Skeletal muscle satellite cell (primary cell): ENCODE measurements around the gene CIT.

Experiments used
- H3K27me3 ChIP-seq: 2 replicates; pipeline ENCODE4 v1.7.0; 2013; ENCODE audit warnings: low read length; ENCODE audit not compliant: control insufficient read depth, insufficient read depth
- H3K36me3 ChIP-seq: 2 replicates; pipeline ENCODE4 v1.7.0; 2013; ENCODE audit warnings: mild to moderate bottlenecking, control low read depth, low read length; ENCODE audit not compliant: insufficient read depth
- H3K4me1 ChIP-seq: 2 replicates; pipeline ENCODE4 v1.7.0; 2013; ENCODE audit warnings: low read length; ENCODE audit not compliant: control insufficient read depth, insufficient read depth
- H3K4me2 ChIP-seq: 2 replicates; pipeline ENCODE4 v1.7.0; 2013; ENCODE audit warnings: mild to moderate bottlenecking, low read length
- H3K4me3 ChIP-seq: 2 replicates; pipeline ENCODE4 v1.7.0; 2013; ENCODE audit warnings: low read length
- H3K9ac ChIP-seq: 2 replicates; pipeline ENCODE4 v1.7.0; 2013; ENCODE audit warnings: mild to moderate bottlenecking, low read depth, low read length, moderate library complexity
- H3K9me3 ChIP-seq: replicated peaks from 2 replicates; pipeline ENCODE4 v1.7.0; 2013; ENCODE audit warnings: mild to moderate bottlenecking, control low read depth, low read length

Gene CIT

DNA sequence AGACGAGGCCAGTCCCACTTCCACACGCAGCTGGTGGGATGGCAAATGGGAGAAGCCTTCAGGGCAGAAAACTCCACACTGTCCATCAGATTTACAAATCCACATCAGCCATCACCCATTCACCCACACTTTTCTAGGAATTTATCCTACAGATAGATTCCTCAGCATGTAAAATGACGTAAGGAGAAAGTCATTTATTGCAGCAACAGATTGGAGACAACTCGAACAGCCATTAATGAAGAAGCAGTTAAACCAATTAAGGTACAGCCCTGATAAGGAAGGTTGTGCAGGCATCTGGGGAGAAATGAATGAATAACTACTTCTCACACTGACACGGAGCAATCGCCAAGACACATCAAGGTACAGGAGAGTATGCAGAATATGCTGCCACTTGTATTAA, 183.0 kb downstream of the CIT start:
- H3K9ac ChIP-seq, result no peak overlapping the region
- H3K9me3 ChIP-seq, result no peaks in the 10 kb centered on the region
- H3K4me1 ChIP-seq, result peaks cover 20% of the 10 kb centered on the region
- H3K36me3 ChIP-seq, result peaks cover 10% of the 10 kb centered on the region
- H3K27me3 ChIP-seq, result no peaks in the 10 kb centered on the region
- H3K4me2 ChIP-seq, result no peak overlapping the region
- H3K4me3 ChIP-seq, result no peak overlapping the region

DNA sequence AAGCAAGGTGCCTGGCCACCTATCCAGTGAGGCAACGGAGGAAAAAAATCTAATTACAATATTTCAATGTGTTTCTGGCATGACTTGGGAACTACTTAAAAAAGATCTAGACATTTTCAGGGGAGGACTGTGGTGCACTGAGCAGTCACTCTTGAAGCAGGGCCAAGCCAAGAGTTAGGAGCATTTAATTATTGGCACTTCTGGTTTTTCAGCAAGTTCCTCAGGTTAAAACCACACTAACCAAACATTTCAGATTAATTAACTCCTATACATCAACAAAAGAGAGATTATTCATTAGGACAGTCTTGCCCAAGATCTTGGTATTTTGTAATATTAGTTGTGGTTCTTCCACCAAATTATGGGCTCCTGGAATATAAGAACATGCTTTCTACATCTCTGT, 183.6 kb downstream of the CIT start:
- H3K4me2 ChIP-seq, result peak overlapping the region; percentile 57
- H3K36me3 ChIP-seq, result peaks cover 11% of the 10 kb centered on the region
- H3K4me1 ChIP-seq, result peaks cover 20% of the 10 kb centered on the region

DNA sequence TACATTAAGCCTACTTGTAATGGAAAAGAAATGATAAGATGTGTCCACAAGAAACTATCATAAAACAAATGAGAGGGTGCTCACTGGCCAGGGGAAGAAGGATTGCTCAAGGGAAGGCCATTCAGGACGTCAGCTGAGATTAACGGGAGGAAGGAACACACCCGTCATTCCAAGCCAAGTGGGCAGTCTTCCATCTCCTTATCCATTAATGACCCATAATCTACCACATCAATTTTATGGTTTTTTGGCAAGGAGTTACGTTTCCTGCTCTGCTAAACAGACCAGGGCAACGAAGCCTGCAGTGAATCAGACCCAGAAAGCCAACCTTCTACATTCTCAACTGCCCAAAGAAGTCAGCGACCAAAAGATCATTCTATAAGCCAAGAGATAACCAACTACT, 184.1 kb downstream of the CIT start:
- peak overlapping the region; percentile 57 for H3K4me2 ChIP-seq
- peaks cover 20% of the 10 kb centered on the region for H3K4me1 ChIP-seq
- peaks cover 13% of the 10 kb centered on the region for H3K36me3 ChIP-seq
- H3K9me3 ChIP-seq, result no peaks in the 10 kb centered on the region
- H3K4me3 ChIP-seq, result no peak overlapping the region
- no peak overlapping the region for H3K9ac ChIP-seq
- H3K27me3 ChIP-seq, result no peaks in the 10 kb centered on the region

More for the DNA sequence above, 183.6 kb downstream of the CIT start:
- Histone ChIP-seq H3K9ac (no peak overlapping the region), H3K9me3 (no peaks in the 10 kb centered on the region), H3K27me3 (no peaks in the 10 kb centered on the region), H3K4me3 (no peak overlapping the region)

DNA sequence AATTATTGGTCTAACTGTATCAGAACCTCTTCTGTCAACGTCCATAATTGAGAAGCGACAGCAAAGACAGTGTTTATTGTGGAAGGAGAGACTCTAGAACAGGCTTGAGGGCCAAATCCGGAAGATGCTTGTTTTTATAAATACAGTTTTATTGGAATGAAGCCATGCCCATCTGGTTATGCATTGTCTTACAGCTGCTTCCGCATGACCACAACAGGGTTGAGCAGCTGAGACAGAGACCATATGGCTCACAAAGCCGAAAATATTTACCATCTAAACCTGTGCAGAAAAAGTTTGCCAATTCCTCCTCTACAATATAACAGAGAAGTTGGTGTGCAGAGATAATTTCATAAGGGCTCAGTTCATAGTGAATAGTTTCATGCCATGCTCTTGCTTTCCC, 184.7 kb downstream of the CIT start:
- Histone ChIP-seq H3K9me3 (no peaks in the 10 kb centered on the region), H3K36me3 (peaks cover 8% of the 10 kb centered on the region), H3K4me1 (peaks cover 20% of the 10 kb centered on the region), H3K27me3 (no peaks in the 10 kb centered on the region), H3K9ac (no peak overlapping the region), H3K4me3 (no peak overlapping the region), H3K4me2 (peak overlapping the region; percentile 57)

DNA sequence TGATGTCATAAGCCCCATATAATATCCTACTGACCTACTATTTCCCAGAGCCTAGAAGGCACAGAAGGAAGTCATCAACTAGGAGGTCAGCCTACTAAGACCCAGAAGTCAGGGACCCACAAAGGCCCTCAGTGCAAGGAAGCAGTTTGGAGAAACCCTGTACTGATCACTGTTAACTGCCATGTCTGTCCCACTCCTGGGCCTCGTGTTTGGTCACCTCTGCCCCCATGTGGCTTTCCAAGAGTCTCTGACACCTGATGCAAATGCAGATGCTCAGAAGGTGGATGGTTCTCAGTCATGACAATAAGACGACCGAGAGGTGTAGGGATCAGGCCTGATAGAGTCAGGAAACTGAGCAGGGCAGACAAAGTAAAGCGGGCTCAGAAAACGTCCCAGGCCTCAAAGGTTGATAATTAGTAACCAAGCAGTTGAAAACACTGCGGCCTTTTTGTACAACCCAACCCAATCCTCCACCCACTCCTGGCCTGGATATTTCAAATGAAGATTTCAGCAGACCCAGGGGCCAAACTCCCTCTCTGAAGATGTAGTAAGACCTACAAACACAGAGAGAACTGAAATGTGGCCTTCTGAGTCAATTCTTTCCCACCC, 185.8 kb downstream of the CIT start:
- H3K27me3 ChIP-seq, result no peaks in the 10 kb centered on the region
- no peak overlapping the region for H3K4me3 ChIP-seq
- H3K9ac ChIP-seq, result no peak overlapping the region
- H3K4me1 ChIP-seq, result peaks cover 20% of the 10 kb centered on the region
- H3K36me3 ChIP-seq, result peaks cover 13% of the 10 kb centered on the region
- H3K9me3 ChIP-seq, result no peaks in the 10 kb centered on the region
- H3K4me2 ChIP-seq, result no peak overlapping the region

GRCh38 chr12:119689935-119690500, 187.1 kb downstream of the CIT start:
- H3K27me3 ChIP-seq, result no peaks in the 10 kb centered on the region
- H3K4me1 ChIP-seq, result peaks cover 20% of the 10 kb centered on the region
- H3K9ac ChIP-seq, result no peak overlapping the region
- H3K9me3 ChIP-seq, result no peaks in the 10 kb centered on the region
- H3K4me3 ChIP-seq, result no peak overlapping the region
- H3K36me3 ChIP-seq, result peaks cover 13% of the 10 kb centered on the region
- no peak overlapping the region for H3K4me2 ChIP-seq

GRCh38 chr12:119687879-119688278, 189.2 kb downstream of the CIT start:
- Histone ChIP-seq H3K9ac (no peak overlapping the region), H3K4me2 (no peak overlapping the region), H3K36me3 (peaks cover 13% of the 10 kb centered on the region), H3K4me3 (no peak overlapping the region), H3K27me3 (no peaks in the 10 kb centered on the region), H3K9me3 (no peaks in the 10 kb centered on the region), H3K4me1 (peaks cover 26% of the 10 kb centered on the region)

- peaks cover 13% of the 10 kb centered on the region for H3K36me3 ChIP-seq
- H3K27me3 ChIP-seq, result no peaks in the 10 kb centered on the region
- no peak overlapping the region for H3K9ac ChIP-seq
- peaks cover 25% of the 10 kb centered on the region for H3K4me1 ChIP-seq
- H3K4me2 ChIP-seq, result no peak overlapping the region
- H3K9me3 ChIP-seq, result no peaks in the 10 kb centered on the region
- no peak overlapping the region for H3K4me3 ChIP-seq
Observed at GRCh38 chr12:119687406-119687805, 189.7 kb downstream of the CIT start.

DNA sequence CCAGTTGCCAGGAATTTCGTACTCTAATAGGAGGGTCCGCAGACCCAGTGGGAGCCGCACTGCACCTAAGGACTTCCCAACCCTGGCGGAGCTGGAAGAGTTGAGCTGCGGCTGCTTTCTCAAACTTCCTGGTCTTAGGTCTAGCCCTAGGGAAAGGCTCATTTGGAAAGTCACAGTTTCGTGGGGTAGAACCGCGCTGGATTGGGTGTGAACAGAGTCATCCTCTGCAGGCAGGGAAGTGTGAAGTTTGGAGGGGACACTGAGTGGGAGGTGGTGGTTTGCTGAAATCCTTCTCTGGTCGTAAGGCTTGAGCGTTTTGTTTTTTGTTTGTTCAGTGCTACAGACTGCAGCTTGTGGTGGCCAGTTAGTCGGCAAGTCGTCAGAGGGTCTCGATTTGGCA, 190.3 kb downstream of the CIT start:
- Histone ChIP-seq H3K36me3 (peaks cover 19% of the 10 kb centered on the region), H3K9ac (no peak overlapping the region), H3K9me3 (no peaks in the 10 kb centered on the region), H3K4me2 (no peak overlapping the region), H3K4me1 (peaks cover 22% of the 10 kb centered on the region), H3K4me3 (no peak overlapping the region), H3K27me3 (no peaks in the 10 kb centered on the region)

GRCh38 chr12:119686355-119686754, 190.8 kb downstream of the CIT start:
- Histone ChIP-seq H3K9ac (no peak overlapping the region), H3K4me1 (peaks cover 22% of the 10 kb centered on the region), H3K9me3 (no peaks in the 10 kb centered on the region), H3K4me3 (no peak overlapping the region), H3K27me3 (no peaks in the 10 kb centered on the region), H3K4me2 (no peak overlapping the region), H3K36me3 (peaks cover 24% of the 10 kb centered on the region)

DNA sequence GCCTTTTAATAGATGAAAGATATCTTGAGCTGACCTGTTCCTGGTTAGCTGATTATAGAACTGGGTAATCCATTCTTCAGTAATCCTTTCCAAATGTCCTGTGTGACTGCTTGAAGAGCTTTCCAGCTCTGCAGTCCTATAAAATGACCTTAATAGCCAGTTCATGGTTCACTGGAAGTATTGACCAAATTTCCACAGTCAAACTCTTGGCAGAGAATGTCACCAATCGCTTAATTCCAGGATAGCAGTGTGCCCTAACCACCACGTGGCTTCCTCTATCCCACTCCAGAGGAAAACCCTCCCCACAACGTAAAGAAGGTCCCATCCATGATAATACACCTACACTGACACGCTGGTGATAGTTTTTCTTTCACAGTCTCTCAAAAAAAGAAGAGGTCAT, 191.7 kb downstream of the CIT start:
- H3K4me1 ChIP-seq, result peaks cover 22% of the 10 kb centered on the region
- H3K9me3 ChIP-seq, result no peaks in the 10 kb centered on the region
- no peak overlapping the region for H3K4me2 ChIP-seq
- peaks cover 33% of the 10 kb centered on the region for H3K36me3 ChIP-seq
- no peak overlapping the region for H3K4me3 ChIP-seq
- H3K9ac ChIP-seq, result no peak overlapping the region
- H3K27me3 ChIP-seq, result no peaks in the 10 kb centered on the region

DNA sequence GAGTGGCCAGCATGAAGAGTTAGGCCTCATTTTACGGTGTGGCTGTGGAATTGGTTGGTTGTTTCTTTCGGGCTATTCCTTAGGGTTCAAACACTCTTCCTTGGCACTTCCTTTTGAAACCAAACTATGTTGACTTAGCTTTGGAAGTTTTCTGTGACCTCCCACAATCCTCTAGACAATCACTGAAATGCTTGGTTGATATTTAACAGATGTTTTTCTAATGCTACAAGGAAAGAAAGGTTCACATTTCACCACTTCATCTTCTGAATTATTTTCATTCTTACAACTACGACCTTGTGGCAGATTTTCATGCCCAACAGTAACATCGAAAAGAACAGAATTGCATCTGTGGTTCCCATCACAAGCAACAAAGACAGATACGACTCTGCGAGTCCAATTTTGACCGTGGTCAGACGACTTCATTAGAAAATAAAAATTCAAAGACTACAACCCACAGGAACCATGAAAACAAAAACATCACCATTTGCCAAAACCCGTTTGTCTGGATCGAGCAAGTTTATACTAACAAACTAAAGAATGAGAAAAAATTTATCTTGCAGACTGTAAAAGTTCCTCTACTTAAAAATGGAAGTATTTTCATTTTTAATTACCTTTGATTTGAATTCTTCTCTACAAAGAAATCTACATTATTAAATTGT, 192.3 kb downstream of the CIT start:
- no peaks in the 10 kb centered on the region for H3K9me3 ChIP-seq
- H3K4me3 ChIP-seq, result no peak overlapping the region
- H3K4me2 ChIP-seq, result peak overlapping the region; percentile 18
- peaks cover 22% of the 10 kb centered on the region for H3K4me1 ChIP-seq
- H3K36me3 ChIP-seq, result peaks cover 39% of the 10 kb centered on the region
- H3K9ac ChIP-seq, result no peak overlapping the region
- H3K27me3 ChIP-seq, result no peaks in the 10 kb centered on the region
